Osteocyte (in vitro differentiated cells): ENCODE measurements around the gene TMEM167A. TPM values are rescaled to one million over a fixed set of nuclear protein-coding genes. Genes with fewer than 3 reads are reported as not detected.

Experiments
- DNase-seq: peaks from one replicate; pipeline ENCODE4 v3.0.0; 2021; ENCODE audit warnings: mixed read lengths; ENCODE audit not compliant: unreplicated experiment; ENCODE audit errors: extremely low spot score
- H3K27ac Mint-ChIP-seq: one replicate; pipeline ENCODE4 v1.8.0; 2021; ENCODE audit warnings: mild to moderate bottlenecking, mixed read lengths; ENCODE audit not compliant: unreplicated experiment
- H3K27me3 Mint-ChIP-seq: one replicate; pipeline ENCODE4 v1.8.0; 2021; ENCODE audit warnings: mixed read lengths; ENCODE audit not compliant: unreplicated experiment
- H3K36me3 Mint-ChIP-seq: one replicate; pipeline ENCODE4 v1.8.0; 2021; ENCODE audit warnings: mixed read lengths; ENCODE audit not compliant: unreplicated experiment
- H3K4me1 Mint-ChIP-seq: one replicate; pipeline ENCODE4 v1.8.0; 2021; ENCODE audit warnings: mixed read lengths; ENCODE audit not compliant: unreplicated experiment
- H3K4me3 Mint-ChIP-seq: one replicate; pipeline ENCODE4 v1.8.0; 2021; ENCODE audit warnings: mild to moderate bottlenecking, moderate library complexity, mixed read lengths; ENCODE audit not compliant: unreplicated experiment
- H3K9me3 Mint-ChIP-seq: one replicate; pipeline ENCODE4 v1.8.0; 2021; ENCODE audit warnings: mixed read lengths; ENCODE audit not compliant: unreplicated experiment
- CTCF ChIP-seq: fragments of 200-600 bp; sonication (generic); IDR thresholded peaks from 2 replicates; pipeline ENCODE4 v1.5.0; 2021; ENCODE audit warnings: antibody characterized with exemption, mild to moderate bottlenecking, moderate library complexity
- total RNA-seq: library from RNA; stranded (reverse); gene quantifications from 2 replicates; pipeline ENCODE4 v1.2.1, GENCODE V29; 2021

Gene TMEM167A
- total RNA-seq, 1 donor from 2014 or later, result 70.9 TPM

GRCh38 chr5:83015676-83016075 lies 61.5 kb downstream of the TMEM167A start:
- DNase-seq, result no peak
- H3K9me3 Mint-ChIP-seq, result peaks cover 5% of the 10 kb centered on the region
- TF ChIP-seq CTCF, result no peak
- H3K27ac Mint-ChIP-seq, result no peak overlapping the region
- H3K4me1 Mint-ChIP-seq, result peaks cover 11% of the 10 kb centered on the region
- H3K4me3 Mint-ChIP-seq, result no peak overlapping the region
- no peaks in the 10 kb centered on the region for H3K27me3 Mint-ChIP-seq
- H3K36me3 Mint-ChIP-seq, result no peaks in the 10 kb centered on the region

GRCh38 chr5:83011985-83012384 lies 65.2 kb downstream of the TMEM167A start:
- Mint-ChIP-seq H3K36me3 (no peaks in the 10 kb centered on the region), H3K9me3 (peaks cover 5% of the 10 kb centered on the region), H3K27me3 (no peaks in the 10 kb centered on the region), H3K4me1 (peaks cover 11% of the 10 kb centered on the region), H3K27ac (no peak overlapping the region), H3K4me3 (no peak overlapping the region)
- no peak for DNase-seq
- no peak for TF ChIP-seq CTCF

- no peaks in the 10 kb centered on the region for H3K4me1 Mint-ChIP-seq
- H3K9me3 Mint-ChIP-seq, result peaks cover 5% of the 10 kb centered on the region
- no peak overlapping the region for H3K4me3 Mint-ChIP-seq
- DNase-seq, result no peak
- H3K27me3 Mint-ChIP-seq, result no peaks in the 10 kb centered on the region
- no peak overlapping the region for H3K27ac Mint-ChIP-seq
- no peaks in the 10 kb centered on the region for H3K36me3 Mint-ChIP-seq
- no peak for TF ChIP-seq CTCF
Measured at GRCh38 chr5:83009408-83009807, 67.8 kb downstream of the TMEM167A start.

- DNase-seq, result no peak
- Mint-ChIP-seq H3K27ac (no peak overlapping the region), H3K4me1 (no peaks in the 10 kb centered on the region), H3K36me3 (no peaks in the 10 kb centered on the region), H3K9me3 (no peaks in the 10 kb centered on the region), H3K4me3 (no peak overlapping the region), H3K27me3 (peaks cover 6% of the 10 kb centered on the region)
- no peak for TF ChIP-seq CTCF
Measured at GRCh38 chr5:83007755-83008154, 69.4 kb downstream of the TMEM167A start.

- Mint-ChIP-seq H3K4me3 (no peak overlapping the region), H3K9me3 (no peaks in the 10 kb centered on the region), H3K4me1 (no peaks in the 10 kb centered on the region), H3K27ac (no peak overlapping the region), H3K27me3 (peaks cover 10% of the 10 kb centered on the region), H3K36me3 (no peaks in the 10 kb centered on the region)
- no peak for DNase-seq
- TF ChIP-seq CTCF, result no peak
Measured at GRCh38 chr5:83006683-83007283, 70.4 kb downstream of the TMEM167A start.
